GM21360 (cell line): ENCODE results near the gene SWT1.
"Not testable (repeated sequence)": the region's sequence is repeated elsewhere in the genome, so short reads cannot be mapped to it uniquely, and the experiment has no call there.

Source experiments
- ATAC-seq: cut with Tn5 transposase; IDR thresholded peaks from one replicate; pipeline ENCODE4 v1.9.1; 2021; ENCODE audit warnings: mild to moderate bottlenecking, moderate library complexity; ENCODE audit not compliant: unreplicated experiment

The SWT1 gene

GRCh38 chr1:185162491-185162890, 5.5 kb downstream of the SWT1 start:
- ATAC-seq: no peak

- ATAC-seq: no peak
Measured at GRCh38 chr1:185166106-185166505, 9.1 kb downstream of the SWT1 start.

DNA sequence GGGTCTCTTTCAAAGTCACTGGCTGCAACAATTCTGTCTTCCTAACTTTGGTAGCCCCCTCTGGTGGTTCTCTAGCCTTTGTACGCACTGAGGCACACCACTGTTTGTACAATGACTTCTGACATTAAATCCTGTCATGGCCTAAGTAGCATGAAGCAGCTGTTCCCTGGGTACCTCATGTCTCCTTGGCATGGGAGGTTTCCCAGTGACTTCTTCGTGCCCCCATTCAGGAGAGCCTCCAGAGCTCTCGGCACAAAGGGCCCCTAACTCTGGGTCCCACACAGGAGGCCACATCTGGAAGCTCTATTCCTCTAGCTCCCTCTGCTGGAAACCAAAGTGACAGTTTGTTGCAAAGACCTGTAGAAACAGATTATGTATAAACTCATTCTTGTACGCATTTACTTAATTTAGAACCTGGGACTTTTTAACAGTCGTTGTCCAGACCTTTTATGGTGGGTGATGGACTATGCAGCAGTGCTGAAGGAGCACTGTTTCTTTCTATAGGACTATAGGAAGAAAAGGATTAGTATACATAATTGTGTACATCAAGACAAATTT, 13.4 kb downstream of the SWT1 start:
- peak; percentile 93 for ATAC-seq

DNA sequence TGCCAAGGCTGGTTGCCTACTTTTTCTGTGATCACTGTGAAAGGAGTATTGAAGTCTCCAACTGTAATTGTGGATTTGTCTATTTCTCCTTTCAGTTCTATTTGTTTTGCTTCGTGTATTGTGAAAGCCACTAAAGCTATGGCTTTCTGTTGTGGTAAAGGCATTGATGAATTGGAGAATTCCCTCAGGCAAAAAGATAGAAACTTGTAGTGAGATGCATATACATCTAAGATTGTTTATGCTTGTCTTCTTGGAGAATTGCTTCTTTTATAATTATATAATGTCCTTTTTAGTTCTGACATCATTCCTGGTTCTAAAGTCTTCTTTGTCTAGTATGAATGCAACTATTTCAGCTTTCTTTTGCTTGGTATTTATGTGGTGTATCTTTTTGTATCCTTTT, 36.8 kb downstream of the SWT1 start:
- no peak for ATAC-seq

DNA sequence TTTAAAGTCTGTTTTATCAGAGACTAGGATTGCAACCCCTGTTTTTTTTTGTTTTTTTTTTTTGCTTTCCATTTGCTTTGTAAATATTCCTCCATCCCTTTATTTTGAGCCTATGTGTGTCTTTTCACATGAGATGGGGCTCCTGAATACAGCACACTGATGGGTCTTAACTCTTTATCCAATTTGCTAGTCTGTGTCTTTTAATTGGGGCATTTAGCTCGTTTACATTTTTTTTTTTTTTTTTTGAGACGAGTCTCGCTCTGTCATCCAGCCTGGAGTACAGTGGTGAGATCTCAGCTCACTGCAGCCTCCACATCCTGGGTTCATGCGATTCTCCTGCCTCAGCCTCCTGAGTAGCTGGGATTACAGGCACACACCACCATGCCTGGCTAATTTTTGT, 41.7 kb downstream of the SWT1 start:
- ATAC-seq: not testable (repeated sequence)

DNA sequence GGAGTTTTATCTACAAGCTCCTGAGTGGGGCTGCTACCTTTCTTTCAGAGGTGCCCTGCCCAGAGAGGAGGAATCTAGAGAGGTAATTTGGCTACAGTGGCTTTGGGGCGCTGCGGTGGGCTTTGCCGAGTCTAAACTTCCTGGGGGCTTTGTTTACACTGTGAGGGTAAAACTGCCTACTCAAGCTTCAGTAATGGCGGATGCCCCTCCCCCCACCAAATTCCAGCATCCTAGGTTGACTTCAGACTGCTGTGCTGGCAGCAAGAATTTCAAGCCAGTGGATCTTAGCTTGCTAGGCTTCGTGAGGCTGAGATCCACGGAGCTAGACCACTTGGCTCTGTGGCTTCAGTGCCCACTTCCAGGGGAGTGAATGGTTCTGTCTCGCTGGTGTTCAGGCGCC, 43.9 kb downstream of the SWT1 start:
- no peak for ATAC-seq

DNA sequence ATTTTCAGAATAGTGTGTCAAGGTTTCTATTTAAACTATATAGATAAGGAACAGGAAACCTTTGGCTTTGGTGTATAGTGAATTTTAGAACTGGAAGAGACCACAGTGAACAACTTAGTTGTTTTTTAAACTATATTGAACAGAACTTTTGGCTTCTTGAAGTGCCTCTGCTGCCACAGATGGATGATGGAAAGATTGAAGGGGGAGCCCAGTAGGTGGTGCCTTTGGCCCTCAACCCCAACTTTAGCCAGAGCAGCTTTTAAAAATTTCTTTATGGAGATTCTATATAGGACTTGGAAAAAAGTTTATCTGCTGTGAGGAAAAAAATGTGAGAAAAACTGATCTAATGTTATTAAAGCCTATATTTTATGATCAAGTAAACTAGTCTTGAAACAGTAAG, 50.2 kb downstream of the SWT1 start:
- no peak for ATAC-seq

GRCh38 chr1:185207980-185208602, 51.1 kb downstream of the SWT1 start:
- no peak for ATAC-seq

DNA sequence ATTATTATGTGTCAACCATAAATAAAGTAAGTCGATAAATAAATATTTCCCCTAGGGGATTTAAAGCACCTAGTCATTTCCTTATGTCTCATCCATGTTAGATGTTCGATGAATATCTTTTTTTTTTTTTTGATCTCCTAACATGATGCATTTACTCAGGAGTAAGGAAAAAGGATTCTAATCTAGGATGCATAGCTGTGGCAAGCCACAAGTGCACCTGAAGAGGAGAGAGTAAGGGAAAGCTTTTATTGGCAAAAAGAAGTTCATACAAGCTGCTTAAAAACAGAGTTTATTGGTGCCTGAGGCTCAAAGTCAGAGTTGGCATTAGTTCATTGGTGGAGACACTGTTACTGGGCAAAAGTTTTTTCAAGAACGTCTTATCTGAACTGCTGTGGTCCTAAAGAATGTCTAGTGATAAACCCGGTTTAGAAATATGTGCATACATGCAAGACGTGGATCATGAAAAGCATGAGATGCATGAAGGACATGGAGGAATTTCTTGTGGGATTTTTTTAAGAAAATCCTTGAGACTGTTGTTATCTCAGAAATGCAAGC, 51.7 kb downstream of the SWT1 start:
- ATAC-seq: no peak

- not testable (repeated sequence) for ATAC-seq
Measured at GRCh38 chr1:185209357-185209756, 52.4 kb downstream of the SWT1 start.

GRCh38 chr1:185213091-185213490, 56.1 kb downstream of the SWT1 start:
- ATAC-seq: no peak

GRCh38 chr1:185215911-185216310, 58.9 kb downstream of the SWT1 start:
- no peak for ATAC-seq

GRCh38 chr1:185224132-185224531, 67.2 kb downstream of the SWT1 start:
- ATAC-seq: no peak

DNA sequence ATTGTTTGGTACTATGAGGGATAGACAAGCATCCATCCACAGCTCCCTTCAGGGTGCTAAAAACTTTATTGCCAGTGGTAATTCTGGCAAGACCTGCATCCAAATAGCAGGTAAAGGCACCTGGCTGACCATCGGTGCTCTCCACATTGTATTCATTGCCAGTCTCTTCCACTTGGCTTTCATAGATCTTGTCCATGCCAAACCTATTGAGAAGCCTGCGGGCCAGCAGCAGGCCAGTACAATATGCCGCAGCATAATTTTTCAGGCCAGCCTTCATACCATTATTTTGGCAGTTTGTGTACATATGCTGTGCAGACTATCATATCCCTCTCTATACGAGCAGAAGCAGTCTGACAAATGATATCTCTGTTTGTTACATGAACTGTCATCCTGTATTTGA, 70.2 kb downstream of the SWT1 start:
- ATAC-seq: no peak

- ATAC-seq: no peak
Measured at GRCh38 chr1:185228979-185229378, 72.0 kb downstream of the SWT1 start.

DNA sequence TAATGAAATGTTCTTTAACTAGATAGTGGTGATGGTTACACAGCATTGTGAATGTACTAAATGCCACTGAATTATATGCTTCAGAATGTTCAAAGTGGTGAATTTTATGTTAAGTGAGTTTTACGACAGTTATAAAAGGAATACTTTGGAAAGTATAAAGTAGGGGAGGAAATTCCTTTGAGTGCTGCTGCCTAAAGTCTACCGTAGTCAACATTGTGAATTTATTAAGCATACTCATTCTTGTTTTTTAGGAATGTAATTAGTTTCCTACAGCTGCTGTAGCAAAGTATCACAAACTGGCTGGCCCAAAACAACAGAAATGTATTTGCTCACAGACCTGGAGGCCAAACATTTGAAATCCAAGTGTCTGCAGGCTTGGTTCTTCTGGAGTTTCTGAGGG, 73.0 kb downstream of the SWT1 start:
- ATAC-seq: no peak

GRCh38 chr1:185232874-185233273, 75.9 kb downstream of the SWT1 start:
- no peak for ATAC-seq

DNA sequence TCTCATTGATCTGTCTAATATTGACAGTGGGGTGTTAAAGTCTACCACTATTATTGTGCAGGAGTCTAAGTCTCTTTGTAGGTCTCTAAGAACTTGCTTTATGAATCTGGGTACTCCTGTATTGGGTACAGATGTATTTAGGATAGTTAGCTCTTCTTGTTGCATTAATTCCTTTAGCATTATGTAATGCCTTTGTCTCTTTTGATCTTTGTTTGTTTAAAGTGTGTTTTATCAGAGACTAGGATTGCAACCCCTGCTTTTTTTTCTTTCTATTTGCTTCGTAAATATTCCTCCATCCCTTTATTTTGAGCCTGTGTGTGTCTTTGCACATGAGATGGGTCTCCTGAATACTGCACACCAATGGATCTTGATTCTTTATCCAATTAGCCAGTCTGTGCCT, 77.2 kb downstream of the SWT1 start:
- not testable (repeated sequence) for ATAC-seq

GRCh38 chr1:185237176-185237575, 80.2 kb downstream of the SWT1 start:
- ATAC-seq: not testable (repeated sequence)

GRCh38 chr1:185237661-185238060, 80.7 kb downstream of the SWT1 start:
- ATAC-seq: no peak

DNA sequence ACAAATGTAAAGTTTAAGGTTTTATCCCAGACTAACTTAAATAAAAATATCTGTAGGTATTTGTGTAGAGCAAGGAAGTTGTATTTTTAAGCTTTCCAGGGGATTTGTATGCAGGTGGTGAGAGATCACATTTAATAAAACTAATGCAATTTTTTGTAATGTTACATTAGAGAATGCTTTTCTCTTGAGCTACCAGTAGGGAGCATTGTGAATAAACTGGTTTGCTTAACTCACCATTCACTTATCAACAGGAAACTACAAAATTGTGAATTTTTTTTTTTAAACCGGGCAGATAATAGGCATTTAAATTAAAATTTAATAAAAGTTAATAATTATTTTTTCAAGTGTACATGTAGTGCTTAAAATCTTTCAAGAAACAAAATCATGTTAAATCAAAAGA, 81.5 kb downstream of the SWT1 start:
- no peak for ATAC-seq

DNA sequence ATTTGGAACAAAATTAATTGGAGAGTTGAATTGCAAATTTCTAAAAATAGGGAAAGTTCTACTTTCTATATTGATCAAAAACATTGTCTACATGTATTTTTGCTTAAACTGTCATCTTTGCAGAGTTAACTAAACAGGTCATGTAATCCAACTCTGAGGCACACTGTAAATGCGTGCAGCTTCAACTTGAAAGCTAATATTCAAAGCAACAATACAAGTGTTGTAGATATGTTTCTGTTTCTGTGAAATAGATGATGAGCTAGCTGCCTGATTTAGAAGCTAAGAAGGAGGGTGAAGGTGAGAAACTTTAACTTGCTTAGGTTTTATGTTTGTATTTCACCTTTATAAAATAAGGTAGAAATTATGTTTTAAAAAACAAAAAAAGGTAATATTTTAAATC, 82.9 kb downstream of the SWT1 start:
- no peak for ATAC-seq

GRCh38 chr1:185241127-185241526, 84.2 kb downstream of the SWT1 start:
- ATAC-seq: no peak
